NB4 (cell line): ENCODE data around the gene NKIRAS1.

Experiments used
- DNase-seq: peaks from one replicate; pipeline ENCODE4 v3.0.0; 2010; ENCODE audit warnings: low read depth
- H3K4me3 ChIP-seq: one replicate; pipeline ENCODE4 v1.5.1; 2011; ENCODE audit warnings: mild to moderate bottlenecking, low read depth, low read length, moderate library complexity
- CTCF ChIP-seq: IDR thresholded peaks from one replicate; pipeline ENCODE4 v1.5.1; 2012; ENCODE audit warnings: low read depth, low read length
- MAX ChIP-seq: IDR thresholded peaks from 2 replicates; pipeline ENCODE4 v1.6.1; 2011; ENCODE audit warnings: low read depth, low read length
- MYC ChIP-seq: IDR thresholded peaks from 2 replicates; pipeline ENCODE4 v1.6.1; 2011; ENCODE audit warnings: low read depth, low read length
- POLR2A ChIP-seq: IDR thresholded peaks from 2 replicates; pipeline ENCODE4 v1.6.1; 2011; ENCODE audit warnings: mild to moderate bottlenecking; ENCODE audit not compliant: insufficient read length; ENCODE audit errors: extremely low read depth

NKIRAS1 gene

GRCh38 chr3:23904545-23904944, 12.2 kb downstream of the NKIRAS1 start:
- no peak for DNase-seq
- no peak overlapping the region for H3K4me3 ChIP-seq
- no peak for TF ChIP-seq MYC
- TF ChIP-seq POLR2A, result no peak
- TF ChIP-seq CTCF, result no peak
- TF ChIP-seq MAX, result no peak

DNA sequence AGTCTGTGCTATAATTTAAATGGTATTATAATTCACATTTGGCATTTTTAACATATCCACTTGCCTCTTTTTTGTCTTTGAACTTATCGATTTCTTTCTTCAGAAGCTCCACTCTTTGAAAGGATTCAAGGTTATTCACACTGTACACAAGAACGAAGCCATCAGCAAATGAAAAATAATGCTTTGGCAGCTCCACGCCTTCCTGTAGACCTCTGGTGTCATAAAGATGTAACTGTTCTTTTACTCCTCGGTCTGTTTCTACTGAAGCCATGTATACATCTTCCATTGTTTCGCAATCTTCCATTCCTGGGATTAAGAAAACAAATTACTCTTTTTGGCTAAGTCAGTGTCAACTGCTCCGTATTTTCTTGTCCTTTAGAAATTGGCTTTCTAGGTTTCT, 16.0 kb downstream of the NKIRAS1 start:
- TF ChIP-seq CTCF (no peak), MAX (no peak), POLR2A (no peak)
- no peak overlapping the region for H3K4me3 ChIP-seq
- DNase-seq, result no peak

DNA sequence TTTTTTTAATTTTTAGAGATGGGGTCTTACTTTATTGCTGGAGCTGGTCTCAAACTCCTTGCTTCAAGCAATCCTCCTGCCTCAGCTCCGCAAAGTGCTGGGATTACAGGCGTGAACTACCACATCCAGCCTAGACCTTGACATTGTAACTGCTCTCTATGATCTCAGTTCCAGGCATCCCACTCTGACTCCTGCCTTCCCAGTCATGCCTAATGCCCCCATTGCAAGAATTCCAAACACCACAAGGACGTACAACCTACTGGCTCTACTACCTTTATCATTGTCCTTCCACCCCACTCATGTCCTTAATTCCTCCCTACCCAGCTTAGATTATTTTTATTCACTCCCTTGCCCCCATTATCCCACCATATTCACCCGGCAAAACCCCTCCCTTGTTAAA, 21.6 kb downstream of the NKIRAS1 start:
- no peak overlapping the region for H3K4me3 ChIP-seq
- no peak for TF ChIP-seq MAX
- TF ChIP-seq CTCF, result no peak
- no peak for TF ChIP-seq POLR2A
- no peak for TF ChIP-seq MYC
- DNase-seq, result no peak

DNA sequence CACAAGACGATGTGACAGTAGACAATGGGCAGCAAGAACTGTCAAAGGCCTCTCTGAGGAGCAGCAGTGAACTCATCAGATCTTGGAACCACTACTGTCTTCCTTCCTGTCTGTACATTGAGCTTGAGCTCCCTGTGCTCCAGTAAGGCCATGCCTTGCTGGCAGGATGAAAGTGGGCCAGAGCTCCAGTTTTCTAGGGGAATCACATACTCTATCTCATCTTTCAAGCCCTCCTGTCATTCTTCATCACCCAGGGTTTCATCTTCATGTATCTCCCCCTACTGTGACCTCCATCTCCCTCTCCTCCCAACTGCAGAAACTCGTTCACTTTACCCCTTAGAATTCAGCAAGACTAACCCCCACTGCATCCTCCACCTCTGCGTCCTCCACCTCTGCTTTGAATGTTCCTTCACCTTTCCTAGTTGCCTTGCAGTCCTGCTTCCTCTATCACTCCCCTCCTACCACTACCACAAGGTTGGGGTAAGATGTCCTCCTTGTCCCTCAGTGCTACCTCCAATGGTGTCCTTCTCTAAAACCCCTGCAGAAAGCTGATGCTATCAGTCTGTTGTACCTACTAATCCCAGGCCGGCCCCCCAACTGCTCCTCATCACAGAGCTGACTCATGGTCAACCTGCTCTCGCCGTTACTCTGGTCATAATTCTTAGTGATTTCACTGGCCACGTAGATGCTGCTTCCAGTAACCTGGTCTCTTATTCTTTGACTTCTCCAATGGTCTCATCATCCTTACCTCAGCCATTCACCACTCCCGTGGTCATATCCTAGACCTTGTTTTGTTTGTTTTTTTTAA, 22.3 kb downstream of the NKIRAS1 start:
- DNase-seq, result peak; percentile 32
- no peak overlapping the region for H3K4me3 ChIP-seq
- TF ChIP-seq CTCF (no peak), POLR2A (no peak), MAX (no peak), MYC (no peak)

- DNase-seq, result no peak
- TF ChIP-seq MYC, result no peak
- no peak for TF ChIP-seq CTCF
- TF ChIP-seq MAX, result no peak
- no peak for TF ChIP-seq POLR2A
Observed at GRCh38 chr3:23889950-23890349, 26.8 kb downstream of the NKIRAS1 start.

More at GRCh38 chr3:23889950-23890349, 26.8 kb downstream of the NKIRAS1 start:
- no peak overlapping the region for H3K4me3 ChIP-seq
